Skeletal muscle tissue (tissue), 4 donors: Measurements from ENCODE around the gene MBNL1. TPM values are rescaled to one million over a fixed set of nuclear protein-coding genes. Genes with fewer than 3 reads are reported as not detected.

ENCODE experiments used
- H3K27ac ChIP-seq: one replicate; pipeline ENCODE4 v1.7.0; 2013; ENCODE audit warnings: mild to moderate bottlenecking, low read depth, low read length, inconsistent platforms
- H3K27me3 ChIP-seq, 3 donors: one replicate each; pipeline ENCODE4 v1.7.0; 2013; ENCODE audit warnings: low read length in 3 of 3; ENCODE audit not compliant: control insufficient read depth in 3 of 3, insufficient read depth in 3 of 3
- H3K36me3 ChIP-seq, 3 donors: one replicate each; pipeline ENCODE4 v1.7.0; 2013; ENCODE audit warnings: low read length in 3 of 3; ENCODE audit not compliant: control insufficient read depth in 3 of 3, insufficient read depth in 3 of 3
- H3K4me1 ChIP-seq, 3 donors: one replicate each; pipeline ENCODE4 v1.7.0; 2013; ENCODE audit warnings: low read length in 3 of 3, mild to moderate bottlenecking in 3 of 3; ENCODE audit not compliant: control insufficient read depth in 3 of 3, insufficient read depth in 3 of 3
- H3K4me3 ChIP-seq, 3 donors: one replicate each; pipeline ENCODE4 v1.7.0; 2013; ENCODE audit warnings: low read length in 3 of 3
- H3K9ac ChIP-seq, 3 donors: one replicate each; pipeline ENCODE4 v1.7.0; 2013; ENCODE audit warnings: low read length in 3 of 3, mild to moderate bottlenecking in 3 of 3, moderate library complexity in 2 of 3, low read depth in 1 of 3
- H3K9me3 ChIP-seq, 3 donors: one replicate each; pipeline ENCODE4 v1.7.0; 2013; ENCODE audit warnings: low read length in 3 of 3; ENCODE audit not compliant: control insufficient read depth in 3 of 3
- total RNA-seq: library from RNA; depleted of rRNA; stranded (reverse); fragments of >200 nt; gene quantifications from one replicate; pipeline ENCODE4 v1.2.3, GENCODE V29; 2014
- donor health status: Osteomylitis.

Gene MBNL1
- total RNA-seq, 1 donor from 2014 or later, result 76.7 TPM

- H3K4me3 ChIP-seq, result no peak overlapping the region
- no peaks in the 10 kb centered on the region for H3K4me1 ChIP-seq
- H3K27ac ChIP-seq, result no peak overlapping the region
- no peaks in the 10 kb centered on the region for H3K36me3 ChIP-seq
- no peaks in the 10 kb centered on the region for H3K9me3 ChIP-seq
- no peaks in the 10 kb centered on the region for H3K27me3 ChIP-seq
- H3K9ac ChIP-seq, result no peak overlapping the region
Measured at GRCh38 chr3:152488449-152488848, 219.7 kb downstream of the MBNL1 start.

- no peaks in the 10 kb centered on the region for H3K4me1 ChIP-seq
- no peak overlapping the region for H3K4me3 ChIP-seq
- H3K9ac ChIP-seq, result no peak overlapping the region
- no peak overlapping the region for H3K27ac ChIP-seq
- no peaks in the 10 kb centered on the region for H3K27me3 ChIP-seq
- H3K36me3 ChIP-seq, result no peaks in the 10 kb centered on the region
- H3K9me3 ChIP-seq, result no peaks in the 10 kb centered on the region
Measured at GRCh38 chr3:152491922-152492321, 223.2 kb downstream of the MBNL1 start.

DNA sequence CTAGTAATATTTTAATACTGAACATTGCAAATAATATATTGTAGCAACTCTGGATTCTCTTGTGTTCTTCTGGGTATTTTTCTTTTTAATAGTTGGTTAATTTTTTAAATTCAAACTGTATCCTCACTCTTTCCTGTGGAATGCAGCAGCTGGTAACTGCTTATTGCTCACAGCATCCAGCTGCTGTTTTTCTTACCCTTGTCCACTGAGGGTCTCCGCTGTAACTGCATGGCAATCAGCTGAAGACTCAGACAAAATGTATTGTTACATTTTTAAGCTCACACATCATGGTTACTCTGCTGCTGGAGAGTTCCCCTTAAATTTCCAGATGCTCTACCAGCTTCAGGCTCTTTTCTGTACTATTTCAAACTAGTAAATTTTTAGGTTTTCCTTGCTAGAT, 227.6 kb downstream of the MBNL1 start:
- Histone ChIP-seq H3K9me3 (no peaks in the 10 kb centered on the region), H3K4me1 (no peaks in the 10 kb centered on the region), H3K9ac (no peak overlapping the region), H3K27ac (no peak overlapping the region), H3K36me3 (no peaks in the 10 kb centered on the region), H3K27me3 (no peaks in the 10 kb centered on the region), H3K4me3 (no peak overlapping the region)

DNA sequence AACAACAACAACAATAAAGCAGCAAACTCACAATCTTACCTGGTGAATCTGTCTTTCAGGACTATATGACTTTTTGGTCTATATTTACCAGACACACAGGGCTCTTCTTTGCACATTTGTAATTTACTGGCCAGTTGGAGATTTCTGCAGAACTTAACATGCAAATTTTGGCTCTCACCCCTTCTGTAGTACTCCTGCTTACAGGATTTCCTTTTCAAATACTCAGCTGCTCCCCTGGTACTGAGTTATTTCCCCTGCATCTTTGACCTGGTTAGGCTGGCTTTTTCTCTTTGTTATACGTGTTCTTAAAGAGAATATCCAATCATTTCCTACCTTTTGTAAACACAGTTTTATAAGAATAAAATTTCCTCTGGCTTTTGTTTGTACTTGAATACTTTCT, 228.0 kb downstream of the MBNL1 start:
- H3K4me1 ChIP-seq, result no peaks in the 10 kb centered on the region
- no peak overlapping the region for H3K9ac ChIP-seq
- H3K4me3 ChIP-seq, result no peak overlapping the region
- no peak overlapping the region for H3K27ac ChIP-seq
- H3K27me3 ChIP-seq, result no peaks in the 10 kb centered on the region
- no peaks in the 10 kb centered on the region for H3K36me3 ChIP-seq
- no peaks in the 10 kb centered on the region for H3K9me3 ChIP-seq

GRCh38 chr3:152497457-152497856, 228.7 kb downstream of the MBNL1 start:
- peak overlapping the region; percentile 42 for H3K27ac ChIP-seq
- no peaks in the 10 kb centered on the region for H3K4me1 ChIP-seq
- no peaks in the 10 kb centered on the region for H3K27me3 ChIP-seq

GRCh38 chr3:152497890-152498289, 229.2 kb downstream of the MBNL1 start:
- Histone ChIP-seq H3K27me3 (no peaks in the 10 kb centered on the region), H3K36me3 (no peaks in the 10 kb centered on the region), H3K9me3 (no peaks in the 10 kb centered on the region), H3K9ac (no peak overlapping the region), H3K4me1 (no peaks in the 10 kb centered on the region), H3K27ac (no peak overlapping the region), H3K4me3 (no peak overlapping the region)

More at GRCh38 chr3:152497457-152497856, 228.7 kb downstream of the MBNL1 start:
- no peak overlapping the region for H3K4me3 ChIP-seq
- H3K9me3 ChIP-seq, result no peaks in the 10 kb centered on the region
- H3K36me3 ChIP-seq, result no peaks in the 10 kb centered on the region
- H3K9ac ChIP-seq, result no peak overlapping the region

DNA sequence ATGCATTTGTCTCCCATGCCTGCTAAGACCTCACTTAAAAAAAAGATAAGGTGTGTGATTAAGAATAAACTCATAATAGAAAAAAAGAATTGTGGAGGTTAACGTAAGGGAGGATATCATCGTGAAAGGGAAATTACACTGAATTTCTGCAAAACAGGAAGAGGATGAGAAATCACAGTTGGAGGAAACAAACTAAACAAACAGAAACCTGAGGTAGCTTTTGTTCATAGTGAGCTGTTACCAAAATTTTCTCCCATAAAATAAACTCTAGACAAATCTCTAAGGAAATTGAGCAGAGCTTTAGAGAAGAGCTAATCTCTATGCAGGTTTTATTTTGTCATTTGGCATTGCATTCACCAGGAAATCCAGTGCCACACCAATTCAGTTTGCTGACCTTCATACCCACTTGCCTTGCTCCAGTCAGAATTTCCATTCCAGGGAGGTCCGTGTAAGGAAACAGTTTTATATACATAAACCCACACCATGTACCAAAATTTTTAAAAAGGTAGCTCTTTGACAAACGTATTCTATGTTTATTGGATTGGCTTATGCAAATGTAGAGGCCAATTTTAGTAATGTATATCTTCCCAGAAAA, 231.2 kb downstream of the MBNL1 start:
- Histone ChIP-seq H3K4me1 (no peaks in the 10 kb centered on the region), H3K4me3 (no peak overlapping the region), H3K9me3 (no peaks in the 10 kb centered on the region), H3K9ac (no peak overlapping the region), H3K27ac (no peak overlapping the region), H3K27me3 (no peaks in the 10 kb centered on the region), H3K36me3 (no peaks in the 10 kb centered on the region)

DNA sequence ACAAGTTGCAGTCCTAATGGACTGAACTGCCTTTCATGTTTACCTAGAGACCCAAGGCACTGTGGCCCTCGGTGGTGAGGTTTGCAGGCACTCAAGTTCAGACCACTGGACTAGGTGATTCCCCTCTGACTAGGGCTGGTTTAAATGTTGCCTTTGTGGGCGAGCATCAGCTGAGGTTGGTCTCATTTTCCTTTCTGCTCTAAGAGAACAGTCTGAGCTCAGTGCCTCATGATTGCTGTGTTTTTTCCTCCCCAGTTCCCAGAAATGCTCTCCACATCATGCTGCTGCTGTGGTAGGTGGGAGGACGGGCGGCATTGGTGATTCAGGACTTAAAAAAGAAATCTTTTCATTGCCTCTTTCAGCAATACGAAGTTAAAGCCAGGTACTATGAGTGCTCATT, 237.2 kb downstream of the MBNL1 start:
- H3K9ac ChIP-seq, result no peak overlapping the region

DNA sequence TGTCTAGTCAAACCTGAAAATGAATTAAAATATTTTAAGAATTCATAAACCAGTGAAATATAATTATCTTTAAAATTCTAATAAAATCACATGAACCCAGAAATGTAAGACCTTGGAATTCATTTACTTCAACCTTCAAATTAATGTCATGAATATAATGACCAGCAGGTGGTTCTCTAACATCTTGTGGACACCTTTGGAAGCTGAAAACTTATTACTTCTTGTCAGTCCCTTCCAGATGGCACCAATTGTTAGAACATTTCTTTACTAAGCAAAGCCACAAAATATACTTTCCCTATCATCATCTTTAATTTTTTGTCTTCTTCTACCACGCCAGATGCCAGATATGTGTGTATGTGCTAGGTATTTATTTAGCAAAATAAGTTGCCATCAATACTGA, 240.0 kb downstream of the MBNL1 start:
- Histone ChIP-seq H3K9ac (no peak overlapping the region), H3K4me1 (no peaks in the 10 kb centered on the region), H3K36me3 (peaks cover 0 to 5% (median 0%) of the 10 kb centered on the region in 3 donors), H3K9me3 (no peaks in the 10 kb centered on the region), H3K27me3 (no peaks in the 10 kb centered on the region), H3K27ac (no peak overlapping the region), H3K4me3 (no peak overlapping the region)

More for the DNA sequence above, 237.2 kb downstream of the MBNL1 start:
- Histone ChIP-seq H3K4me3 (no peak overlapping the region), H3K36me3 (peaks cover 0 to 3% (median 0%) of the 10 kb centered on the region in 3 donors), H3K4me1 (no peaks in the 10 kb centered on the region), H3K27ac (no peak overlapping the region), H3K9me3 (no peaks in the 10 kb centered on the region), H3K27me3 (no peaks in the 10 kb centered on the region)

DNA sequence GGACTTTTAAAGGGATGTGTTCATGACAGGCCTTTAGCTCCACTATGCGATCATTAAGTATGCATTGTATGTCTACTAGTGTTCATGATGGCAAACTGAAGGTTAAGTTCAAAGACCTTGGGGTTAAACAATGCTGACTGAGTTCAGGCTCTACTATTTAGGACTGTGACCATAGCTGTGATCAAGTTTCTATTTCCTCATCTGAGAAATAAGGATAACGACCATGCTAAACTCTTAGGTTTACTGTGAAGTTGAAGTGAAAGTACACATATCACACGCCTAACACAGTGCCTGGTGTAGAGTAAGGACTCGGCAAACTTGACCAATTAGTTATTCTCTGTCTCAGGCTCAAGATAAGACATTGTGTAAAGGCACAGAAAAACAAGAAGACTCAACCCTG, 243.2 kb downstream of the MBNL1 start:
- Histone ChIP-seq H3K4me3 (no peak overlapping the region), H3K9ac (no peak overlapping the region), H3K27ac (no peak overlapping the region), H3K27me3 (no peaks in the 10 kb centered on the region), H3K4me1 (no peaks in the 10 kb centered on the region), H3K9me3 (no peaks in the 10 kb centered on the region), H3K36me3 (peaks cover 0 to 2% (median 0%) of the 10 kb centered on the region in 3 donors)
